ENCODE data around the gene CTU2.

Gene CTU2

DNA sequence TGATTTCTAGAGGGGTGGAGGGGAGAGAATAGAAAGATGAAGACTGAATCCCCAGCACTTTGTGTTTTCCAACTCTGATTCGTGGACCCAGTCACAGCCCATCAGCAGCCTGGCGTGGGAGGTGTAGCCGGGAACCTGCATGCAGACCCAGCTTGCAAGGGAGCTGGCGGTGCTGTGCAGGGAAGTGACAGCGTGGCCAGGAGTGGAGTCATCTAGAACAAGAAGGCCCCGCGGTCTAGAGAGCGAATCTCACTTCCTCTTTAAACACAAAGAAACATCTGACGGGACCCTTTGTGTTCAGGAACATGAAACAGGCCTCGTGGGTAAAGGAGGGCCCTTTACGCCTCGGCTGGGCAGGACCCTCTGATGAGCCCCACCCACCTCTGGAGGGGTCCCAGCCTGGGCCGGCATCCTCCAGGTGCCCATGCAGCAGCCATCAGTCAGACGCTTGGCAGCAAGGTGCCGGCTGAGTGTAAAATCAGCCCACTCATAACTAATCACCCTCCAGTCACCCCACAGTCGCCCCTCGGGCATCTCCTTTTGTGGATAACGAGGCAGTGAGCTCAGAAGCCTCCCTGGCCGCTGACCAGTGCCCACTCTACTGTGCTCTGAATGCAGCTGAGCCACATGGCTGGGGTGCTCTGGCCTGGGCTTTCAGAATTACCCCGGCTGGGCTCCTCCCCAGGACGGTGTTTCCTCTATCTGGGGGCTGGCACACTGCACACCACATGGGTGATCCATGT, 24.4 kb upstream of the CTU2 start:
- DNase-seq (ENCODE audit: low spot score): peak; percentile 81

DNA sequence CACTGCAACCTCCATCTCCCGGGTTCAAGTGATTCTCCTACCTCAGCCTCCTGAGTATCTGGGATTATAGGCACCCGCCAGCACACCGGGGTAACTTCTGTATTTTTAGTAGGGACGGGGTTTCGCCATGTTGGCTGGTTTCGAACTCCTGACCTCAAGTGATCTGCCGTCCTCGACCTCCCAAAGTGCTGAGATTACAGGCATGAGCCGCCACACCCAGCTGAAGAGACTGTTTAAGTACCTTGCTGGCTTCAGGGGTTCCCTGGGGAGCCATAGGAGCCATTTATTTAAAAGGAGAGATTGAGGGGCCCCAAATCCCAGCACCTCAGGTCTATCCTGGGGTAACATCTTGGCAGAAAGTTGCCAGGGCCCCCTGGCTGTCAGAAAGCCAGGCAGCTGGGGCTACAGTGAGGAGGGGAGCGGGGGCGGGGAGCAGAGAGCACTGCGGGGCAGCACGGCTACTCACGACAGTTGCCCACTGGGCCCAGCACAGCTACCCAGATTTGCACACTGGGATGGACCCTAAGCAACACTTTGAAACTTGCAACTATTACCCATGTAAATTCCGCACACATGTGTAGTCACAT, 21.6 kb upstream of the CTU2 start:
- no peak for DNase-seq (ENCODE audit: low spot score)

DNA sequence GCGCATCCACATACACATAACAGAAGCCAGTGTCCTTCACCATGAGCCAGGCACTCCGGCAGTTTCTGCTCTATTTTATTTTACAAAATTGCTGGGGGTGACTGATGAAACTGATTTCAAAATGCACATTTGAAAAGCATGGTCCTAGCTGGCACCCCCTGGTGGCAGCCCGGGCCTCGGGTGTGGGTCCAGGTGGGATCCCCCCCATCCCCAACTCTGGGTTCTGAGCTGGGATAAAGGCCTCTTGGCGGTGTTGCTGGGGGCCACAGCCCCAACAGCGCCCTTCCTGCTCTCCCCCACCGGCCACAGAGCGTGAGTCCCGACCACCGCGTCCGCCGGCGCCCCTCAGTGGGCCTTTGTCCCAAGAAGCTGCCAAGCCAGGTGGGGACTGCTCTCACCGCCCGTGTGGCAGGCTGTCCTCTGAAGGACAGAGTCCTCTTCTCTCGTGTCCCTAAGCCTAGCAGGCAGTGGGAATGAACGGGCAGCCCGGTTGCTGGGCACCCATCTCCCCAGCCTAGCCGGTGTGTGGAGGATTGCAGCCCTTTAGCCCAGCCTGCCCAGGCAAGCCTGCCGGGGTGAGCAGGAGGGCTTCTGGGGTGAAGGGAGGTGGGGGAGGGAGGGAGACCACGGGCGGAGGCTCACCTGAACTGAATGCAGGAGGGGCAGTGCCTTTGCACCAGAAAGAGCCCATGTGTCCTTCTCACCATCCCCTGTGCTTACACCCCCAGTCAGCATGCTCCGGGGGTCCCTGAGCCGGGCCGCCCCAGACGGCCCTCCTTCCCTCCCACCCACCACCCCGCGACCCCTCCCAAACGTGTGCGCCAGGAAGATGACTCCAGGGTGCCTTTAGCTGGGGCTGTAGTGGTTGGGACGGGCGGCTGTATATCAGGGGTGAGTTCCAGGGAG, 20.9 kb upstream of the CTU2 start:
- DNase-seq (ENCODE audit: low spot score): no peak

DNA sequence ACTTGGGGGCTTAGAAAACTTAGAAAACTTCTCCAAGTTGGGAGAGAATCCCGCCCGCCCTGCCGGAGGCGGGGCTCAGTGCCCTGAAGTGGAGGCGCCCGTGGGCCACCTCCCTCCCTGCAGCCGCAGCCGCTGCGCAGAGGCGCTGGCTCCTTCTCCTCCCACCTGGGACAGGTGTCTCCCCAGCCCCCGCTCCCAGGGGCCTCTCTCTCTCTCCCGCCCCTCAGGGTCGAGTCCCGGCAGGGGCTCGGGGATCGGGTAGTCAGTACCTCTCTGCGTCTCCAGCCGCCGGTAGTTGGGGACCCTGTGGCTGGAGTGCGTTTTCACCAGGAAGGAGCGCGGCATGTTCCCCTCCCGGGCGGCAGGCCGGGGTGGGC, 20.3 kb upstream of the CTU2 start:
- no peak for DNase-seq (ENCODE audit: low spot score)

DNA sequence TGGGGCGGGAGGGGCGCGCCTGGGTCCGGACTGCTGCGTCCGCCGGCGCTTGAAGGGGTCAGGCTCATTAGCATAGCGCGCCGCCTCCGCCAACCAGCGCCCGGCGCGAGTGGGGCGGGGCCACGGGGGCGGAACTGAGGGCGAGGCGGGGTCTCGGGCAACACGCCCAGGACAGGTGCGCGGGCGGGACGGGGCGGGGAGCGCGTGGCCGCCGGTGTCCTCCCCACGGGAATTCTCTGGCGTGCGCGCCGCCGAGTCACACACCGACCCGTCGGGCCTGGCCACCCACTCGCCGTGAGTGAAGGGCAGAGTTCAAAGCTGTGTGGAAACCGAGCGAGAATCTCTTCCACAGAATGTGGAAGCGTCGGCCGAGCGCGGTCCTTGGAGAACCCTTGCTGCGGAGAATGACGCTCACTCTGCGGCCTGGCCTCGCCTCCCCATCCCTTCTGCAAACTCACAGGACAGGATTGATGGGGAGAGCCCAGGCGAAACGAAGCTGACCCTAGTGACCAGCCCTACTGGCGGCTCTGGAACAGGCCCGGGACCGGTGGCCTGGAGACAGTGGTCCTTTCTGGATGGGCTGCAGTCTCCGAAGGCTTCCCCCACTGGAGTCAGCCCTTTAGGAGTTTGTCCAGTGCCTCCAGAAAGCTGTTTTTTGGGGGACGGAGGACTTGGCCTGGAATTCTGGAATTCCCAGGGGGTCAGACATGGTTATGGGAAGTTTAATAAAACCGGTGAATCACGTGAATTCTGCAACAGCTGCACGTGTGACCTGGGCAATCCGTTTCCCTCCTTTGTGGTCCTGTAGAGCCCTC, 19.7 kb upstream of the CTU2 start, which contains the start of gene SNAI3:
TSS of gene SNAI3 (minus strand) at position 69 of the 815 bp plus-strand sequence. CDS start 101 bp downstream, outside the sequence.
- peak; percentile 44 for DNase-seq (ENCODE audit: low spot score)

DNA sequence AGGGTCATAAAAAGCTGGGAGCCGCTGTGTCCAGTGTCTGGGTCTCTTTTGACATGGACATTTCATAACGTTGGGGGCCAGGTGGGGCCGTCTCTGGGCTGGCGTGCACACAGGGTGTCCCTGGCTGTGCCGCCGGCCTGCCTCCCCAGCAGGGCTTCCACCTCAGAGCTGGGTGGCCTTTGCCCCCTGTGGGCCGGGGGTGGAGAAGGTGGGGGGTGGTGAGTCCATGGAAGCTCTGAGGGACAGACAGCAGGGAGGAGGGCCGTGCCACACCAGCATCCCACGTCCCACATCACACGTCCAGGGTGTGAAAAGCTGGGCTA, 19.1 kb upstream of the CTU2 start:
- DNase-seq (ENCODE audit: low spot score): no peak

DNA sequence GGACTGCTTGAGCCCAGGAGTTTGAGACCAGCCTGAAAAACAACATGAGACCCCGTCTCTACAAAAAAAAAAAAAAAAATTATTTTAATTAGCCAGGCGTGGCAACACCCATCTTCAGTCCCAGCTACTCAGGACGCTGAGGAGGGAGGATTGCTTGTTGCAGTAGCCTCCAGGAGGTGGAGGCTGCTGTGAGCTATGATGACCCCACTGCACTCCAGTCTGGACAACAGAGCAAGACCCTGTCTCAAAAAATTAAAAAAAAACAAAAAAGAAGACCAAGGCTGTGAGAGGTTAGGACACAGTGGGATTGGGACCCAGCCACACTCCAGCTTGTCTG, 18.7 kb upstream of the CTU2 start:
- DNase-seq (ENCODE audit: low spot score): no peak

DNA sequence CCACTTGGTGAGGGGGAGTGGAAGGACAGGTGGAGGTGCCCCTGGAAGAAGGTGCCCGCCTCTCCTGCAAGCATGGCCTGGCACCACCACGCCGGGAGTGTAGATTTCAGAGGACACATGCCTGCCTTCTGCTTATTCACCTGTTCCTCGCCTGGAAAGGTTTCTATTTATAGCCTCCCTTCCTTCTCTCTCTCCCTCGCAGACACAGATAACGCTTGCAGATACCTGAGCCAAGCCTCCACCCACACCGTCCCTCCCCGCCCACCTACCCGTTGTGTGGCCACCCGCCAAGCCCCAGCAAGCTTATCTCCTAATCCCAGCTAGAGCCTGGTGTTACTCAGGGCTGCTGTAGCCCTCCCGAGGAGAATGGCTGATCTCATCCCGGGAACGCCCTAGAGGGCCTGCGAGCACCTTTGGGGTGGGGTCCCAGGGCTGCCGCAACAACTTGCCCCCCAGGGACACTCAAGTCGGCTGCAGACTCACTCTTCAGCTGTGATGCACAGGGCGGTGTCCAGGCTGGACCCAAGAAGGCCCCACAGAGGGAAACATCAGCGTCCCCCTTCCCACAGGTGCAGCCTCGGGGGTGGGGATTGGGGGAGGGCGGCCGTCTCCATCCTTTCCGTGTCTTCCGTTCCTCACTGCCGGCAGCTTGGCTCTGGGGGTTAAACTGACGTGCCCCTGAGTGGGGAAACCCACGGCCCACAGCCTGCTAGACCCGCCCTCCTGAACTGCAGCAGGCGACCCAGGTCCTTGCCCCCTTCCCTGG, 18.1 kb upstream of the CTU2 start:
- no peak for DNase-seq (ENCODE audit: low spot score)

DNA sequence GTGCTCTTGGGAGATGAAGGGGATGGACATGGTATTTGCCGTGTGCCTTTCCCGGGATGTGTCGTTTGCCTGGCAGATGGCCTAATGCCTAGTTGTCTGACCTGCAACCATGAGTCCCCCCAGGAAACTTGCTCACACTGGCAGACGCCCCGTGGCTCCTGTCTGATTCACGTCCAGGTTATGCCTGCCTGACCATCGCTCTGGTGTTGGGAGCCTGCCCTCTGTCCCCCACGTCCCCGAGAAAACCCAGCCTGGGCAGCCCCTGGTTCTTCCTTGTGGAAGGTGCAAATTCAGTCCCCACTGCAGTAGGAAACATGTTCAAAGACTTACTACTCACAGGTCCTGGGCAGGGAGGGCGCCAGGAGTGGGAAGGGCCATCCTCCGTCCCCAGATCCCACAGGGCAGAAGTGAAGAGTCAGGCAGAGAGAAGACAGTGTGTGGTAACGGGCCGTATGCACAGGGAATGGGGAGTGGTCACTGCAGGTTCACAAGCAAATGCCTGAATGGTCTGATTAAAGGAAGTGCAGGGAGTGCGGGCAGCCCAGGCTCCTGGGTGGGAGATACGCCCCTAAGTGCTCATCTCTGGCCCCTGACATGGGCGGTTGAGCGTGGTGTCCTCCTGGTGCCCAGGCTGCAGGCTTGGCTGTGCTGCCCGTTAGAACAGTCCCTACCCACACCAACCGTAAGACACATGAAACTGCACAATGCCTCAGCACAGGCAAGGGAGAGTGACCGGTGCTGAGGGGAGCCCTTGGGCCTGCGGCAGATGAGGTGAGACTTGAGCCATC, 15.8 kb upstream of the CTU2 start:
- DNase-seq (ENCODE audit: low spot score): no peak

DNA sequence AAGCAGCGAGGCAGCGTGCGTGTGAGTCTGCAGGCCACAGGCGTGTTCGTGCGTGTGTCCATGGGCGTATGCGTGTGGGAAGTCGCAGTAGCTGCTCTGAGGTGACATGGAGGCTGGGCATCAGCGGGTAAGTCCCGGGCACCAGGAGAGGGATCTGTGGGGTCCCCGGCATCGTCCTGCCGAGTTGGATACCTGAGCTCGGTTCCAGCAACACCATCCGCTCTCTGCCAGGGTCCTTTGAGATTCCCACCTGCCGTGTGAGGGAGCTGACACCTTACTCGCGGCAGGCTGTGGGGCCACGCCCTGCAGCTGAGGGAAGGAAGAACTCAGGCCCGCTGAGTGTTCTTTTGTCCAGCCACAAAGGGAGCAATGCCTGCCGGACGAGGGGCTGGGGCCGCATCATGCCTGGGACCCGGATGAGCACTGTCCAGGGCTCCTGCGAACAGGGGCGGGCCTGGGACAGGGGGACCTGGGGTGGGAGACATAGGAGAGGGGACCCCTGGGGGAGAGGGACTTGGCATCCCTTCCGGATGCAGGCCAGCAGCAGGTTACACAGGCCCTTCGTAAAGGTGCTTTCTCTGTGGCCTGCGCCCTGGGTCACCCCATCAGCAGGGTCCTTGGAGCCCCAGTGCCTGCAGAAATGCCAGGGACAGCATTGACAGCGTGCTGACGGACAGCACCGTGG, 15.0 kb upstream of the CTU2 start:
- DNase-seq (ENCODE audit: low spot score): no peak

DNA sequence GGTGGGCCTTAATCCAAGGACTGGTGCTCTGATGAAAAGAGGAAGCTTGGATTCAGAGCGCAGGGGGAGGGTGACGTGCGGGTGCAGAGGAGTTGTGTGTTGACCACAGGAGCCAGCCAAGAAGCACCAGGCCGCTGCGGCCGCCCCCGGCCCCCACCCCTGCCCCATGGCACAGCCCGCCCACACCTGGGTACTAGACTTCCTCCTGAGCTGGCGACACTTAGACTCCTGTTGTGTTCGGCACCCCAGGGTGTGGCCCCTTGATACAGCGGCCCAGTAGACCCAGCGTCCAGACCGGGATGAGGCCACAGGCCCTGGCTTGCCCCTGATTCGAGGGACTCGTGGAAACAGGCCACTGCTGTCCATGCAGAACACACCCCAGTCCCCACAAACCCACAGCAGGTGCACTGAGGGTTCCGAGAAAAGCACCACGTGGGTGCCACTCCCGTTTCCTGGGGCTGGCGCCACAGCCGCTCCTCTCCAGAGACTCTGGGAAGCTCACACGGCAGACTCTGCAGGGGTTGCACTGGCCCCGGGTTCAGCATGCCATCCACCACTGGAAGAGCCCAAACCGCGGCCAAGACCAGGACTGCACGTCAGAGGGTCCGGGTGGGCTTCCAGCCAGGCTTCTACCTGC, 14.3 kb upstream of the CTU2 start:
- peak; percentile 63 for DNase-seq (ENCODE audit: low spot score)

DNA sequence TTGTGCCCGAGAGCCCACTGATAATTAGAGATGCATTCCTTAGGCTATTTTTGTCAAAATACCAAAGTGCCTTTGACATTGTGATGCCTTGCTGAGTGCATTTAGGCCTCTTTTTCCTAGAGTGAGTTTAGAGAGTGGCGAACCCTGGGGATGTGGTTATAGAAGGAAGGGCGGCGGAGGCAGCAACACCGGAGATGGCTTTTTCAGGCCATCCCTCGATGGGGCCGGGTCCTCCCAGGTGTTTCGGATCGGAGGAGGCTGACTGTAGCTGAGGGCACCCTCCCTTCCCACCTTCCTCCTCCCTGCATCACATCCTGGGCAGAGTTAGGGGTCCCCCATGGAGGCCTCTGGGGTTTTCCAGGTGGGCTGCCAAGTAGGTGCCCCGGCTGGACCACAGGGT, 13.4 kb upstream of the CTU2 start:
- no peak for DNase-seq (ENCODE audit: low spot score)

DNA sequence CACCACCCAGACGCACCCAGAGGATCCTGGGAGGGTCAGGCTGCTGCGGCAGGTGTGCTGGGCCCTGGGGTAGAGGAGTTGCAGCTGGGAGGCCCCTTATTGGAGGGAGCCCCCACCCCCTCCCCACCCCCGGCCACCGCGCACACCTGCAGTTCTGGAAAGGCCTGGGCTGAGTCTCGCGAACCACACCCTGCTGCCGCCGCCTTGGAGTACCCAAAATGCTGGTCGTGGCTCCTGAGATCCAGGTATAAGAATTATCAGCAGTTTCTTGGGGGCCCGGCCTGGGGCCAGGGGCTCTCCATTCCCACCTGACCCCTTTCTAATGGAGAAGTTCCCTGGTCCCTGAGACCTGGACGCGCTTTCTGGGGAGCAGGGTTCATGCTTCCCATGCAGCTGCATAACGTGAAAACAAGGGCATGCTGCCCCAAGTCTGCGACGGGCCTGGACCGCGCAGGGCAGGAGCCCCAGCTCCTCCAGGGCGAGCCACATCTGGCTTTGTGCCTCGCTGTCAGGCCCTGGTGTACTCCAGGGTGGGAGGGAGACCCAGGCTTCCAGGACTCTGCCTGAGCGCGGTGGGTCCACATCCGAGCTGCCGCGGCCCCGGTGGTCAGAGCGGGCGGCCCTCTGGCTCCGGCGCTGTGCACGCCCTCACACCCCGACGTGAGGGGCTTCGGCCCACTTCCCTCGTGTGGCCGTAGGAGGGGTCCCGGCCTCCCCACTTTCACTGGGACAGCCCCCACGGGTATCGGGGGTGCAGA, 12.7 kb upstream of the CTU2 start:
- DNase-seq (ENCODE audit: low spot score): no peak

DNA sequence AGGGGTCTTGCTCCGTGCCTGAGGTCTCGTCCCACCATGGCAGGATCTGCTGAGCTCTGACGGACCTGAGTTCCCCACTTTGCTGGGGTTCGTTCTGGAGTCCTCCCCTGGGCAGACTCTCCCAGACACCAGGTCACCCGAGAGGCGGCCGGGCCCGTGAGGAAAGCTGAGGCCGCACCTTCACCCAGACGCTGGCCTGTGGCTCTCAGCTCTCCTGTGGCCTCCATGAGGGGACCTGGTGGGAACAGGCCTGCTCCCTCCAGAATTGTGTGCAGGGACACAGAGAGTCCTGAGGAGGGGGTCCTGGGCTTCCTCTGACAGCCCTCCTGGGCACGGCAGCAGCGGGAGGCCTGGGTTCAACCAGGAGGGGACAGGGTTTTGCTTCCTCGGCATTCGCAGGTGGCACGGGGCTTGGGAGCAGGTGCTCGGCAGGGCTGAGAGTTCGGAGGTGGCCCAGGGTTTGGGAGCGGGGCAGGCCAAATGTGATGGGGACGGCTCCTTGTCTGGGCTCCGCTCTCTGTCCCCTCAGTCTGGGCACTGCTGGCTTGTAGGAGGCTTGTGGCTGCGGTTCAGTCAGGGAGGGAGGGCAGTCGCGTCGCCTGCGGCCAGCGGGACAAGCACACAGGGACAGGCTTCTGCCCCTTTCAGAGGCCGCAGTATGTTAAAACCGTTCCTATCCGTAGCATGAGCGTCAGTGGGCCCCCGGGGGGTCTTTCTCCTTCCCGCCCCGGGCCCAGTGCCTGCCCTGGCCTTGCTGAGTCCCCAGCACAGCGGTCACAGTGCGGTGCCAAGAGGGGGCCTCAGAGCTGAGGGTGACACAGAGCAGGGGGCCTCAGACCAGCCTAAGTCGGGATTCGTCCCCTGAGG, 11.8 kb upstream of the CTU2 start:
- no peak for DNase-seq (ENCODE audit: low spot score)

DNA sequence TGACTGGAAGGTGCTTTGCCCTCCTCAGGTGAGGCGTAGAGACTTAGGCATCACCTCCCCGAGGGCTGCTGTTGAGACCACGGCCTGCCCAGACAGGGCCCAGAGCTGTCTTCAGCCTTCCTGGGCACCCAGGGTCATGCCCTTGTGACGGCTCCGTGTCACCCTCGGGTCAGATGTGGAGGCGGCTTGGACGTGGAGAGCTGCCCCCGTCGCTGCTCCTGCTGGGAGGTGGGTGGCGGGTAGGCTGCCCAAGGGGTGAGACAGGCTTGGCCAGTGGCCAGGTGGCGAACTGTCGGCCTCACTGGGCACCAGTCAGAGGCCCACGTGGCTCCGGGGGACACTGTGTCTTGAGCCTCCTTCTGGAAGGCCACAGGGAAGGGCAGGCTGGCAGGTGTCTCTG, 11.1 kb upstream of the CTU2 start:
- DNase-seq (ENCODE audit: low spot score): no peak

DNA sequence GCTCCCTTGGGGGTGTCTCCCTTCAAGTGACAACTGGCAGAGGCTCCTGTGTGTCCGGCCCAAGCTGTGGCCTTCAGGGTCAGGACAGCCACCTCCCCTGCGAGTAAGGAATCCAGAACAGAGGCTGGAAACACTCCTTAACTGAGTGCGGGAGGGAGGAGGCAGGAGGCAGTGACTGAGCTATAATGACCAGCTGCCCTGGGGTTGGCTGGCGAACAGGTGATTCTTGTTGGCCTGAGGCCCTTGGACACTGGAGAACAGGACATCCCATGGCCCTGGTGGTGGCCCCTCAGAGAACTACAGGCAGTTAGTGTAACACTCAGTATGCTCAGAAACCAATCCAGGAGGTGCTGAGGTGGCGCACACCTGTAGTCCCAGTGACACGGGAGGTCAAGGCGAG, 10.6 kb upstream of the CTU2 start:
- no peak for DNase-seq (ENCODE audit: low spot score)

DNA sequence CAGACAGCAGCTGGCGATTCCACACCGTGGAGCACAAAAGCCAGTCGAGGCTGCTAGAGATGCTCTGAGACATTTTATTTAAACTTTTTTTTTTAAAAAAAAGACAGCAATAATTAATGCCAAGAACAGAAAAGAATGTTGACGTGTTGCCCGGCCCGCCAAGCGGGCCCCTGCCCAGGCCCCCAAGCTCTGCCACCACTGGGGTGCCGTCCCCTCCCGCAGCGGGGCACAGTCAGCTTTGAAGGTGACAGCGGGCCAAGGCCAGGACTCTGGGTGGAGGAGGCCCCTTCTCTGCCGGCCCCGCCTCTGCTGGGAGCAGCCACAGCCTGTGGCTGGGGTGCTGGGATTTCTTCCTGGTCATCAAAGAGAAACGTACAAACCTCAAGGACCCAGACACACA, 9.9 kb upstream of the CTU2 start:
- no peak for DNase-seq (ENCODE audit: low spot score)
